DLD1 (cell line): ENCODE measurements around the gene UBXN7.
"Not testable (repeated sequence)": the region's sequence is repeated elsewhere in the genome, so short reads cannot be mapped to it uniquely, and the experiment has no call there.

Experiments
- in situ Hi-C: cut with HindIII; loops from 2 replicates; pipeline ENCODE4 v1.10.0; 2017; ENCODE audit warnings: low sequenced_read_pairs

UBXN7 gene

GRCh38 chr3:196320137-196320536, 112.1 kb downstream of the UBXN7 start:
- in situ Hi-C loops, result no loop called here

GRCh38 chr3:196317687-196318467, 114.3 kb downstream of the UBXN7 start, which contains the start of gene DYNLT2B:
TSS of gene DYNLT2B (minus strand) at chr3:196318240. CDS start at chr3:196318152, 88 bp downstream.
- in situ Hi-C loops, result no loop called here

GRCh38 chr3:196316799-196317686, 115.2 kb downstream of the UBXN7 start:
- in situ Hi-C loops, result not testable (repeated sequence)

- in situ Hi-C loops, result no loop called here
Measured at GRCh38 chr3:196315821-196316220, 116.4 kb downstream of the UBXN7 start.

- in situ Hi-C loops, result no loop called here
Measured at GRCh38 chr3:196314597-196314996, 117.6 kb downstream of the UBXN7 start.

GRCh38 chr3:196314086-196314485, 118.1 kb downstream of the UBXN7 start:
- in situ Hi-C loops, result not testable (repeated sequence)

- in situ Hi-C loops, result not testable (repeated sequence)
Measured at GRCh38 chr3:196302960-196303359, 129.3 kb downstream of the UBXN7 start.

- in situ Hi-C loops, result not testable (repeated sequence)
Measured at GRCh38 chr3:196302551-196302950, 129.7 kb downstream of the UBXN7 start.

GRCh38 chr3:196298521-196298920, 133.7 kb downstream of the UBXN7 start:
- in situ Hi-C loops, result no loop called here
